Liver (tissue), 3 donors: ENCODE results near the gene SEPTIN8.

Experiments used
- CTCF ChIP-seq: fragments of 150-350 bp; IDR thresholded peaks from 2 replicates; pipeline ENCODE4 v1.5.1; 2017; ENCODE audit warnings: improper control_type of control experiment, low read depth, low read length; ENCODE audit not compliant: missing input control
- EGR1 ChIP-seq, 2 donors: IDR thresholded peaks; 2 replicates each; pipeline ENCODE4 v1.6.1; 2016 to 2018; ENCODE audit warnings: antibody characterized with exemption in 2 of 2, low read depth in 2 of 2
- GABPA ChIP-seq, 2 donors: IDR thresholded peaks in 1 of 2; conservative IDR thresholded peaks in 1 of 2; 2 replicates each; pipeline ENCODE4 v1.6.1; 2016; ENCODE audit warnings: antibody characterized with exemption in 2 of 2, mild to moderate bottlenecking in 1 of 2, moderate library complexity in 1 of 2
- HNF4G ChIP-seq: IDR thresholded peaks from 2 replicates; pipeline ENCODE4 v1.6.1; 2016; ENCODE audit warnings: antibody characterized with exemption
- RAD21 ChIP-seq, 2 donors: IDR thresholded peaks; 2 replicates each; pipeline ENCODE4 v1.6.1; 2016; ENCODE audit warnings: antibody characterized with exemption in 2 of 2, mild to moderate bottlenecking in 2 of 2
- REST ChIP-seq: IDR thresholded peaks from 2 replicates; pipeline ENCODE4 v1.6.1; 2016; ENCODE audit warnings: antibody characterized with exemption, mild to moderate bottlenecking
- RXRA ChIP-seq, 2 donors: IDR thresholded peaks; 2 replicates each; pipeline ENCODE4 v1.6.1; 2017 to 2018; ENCODE audit warnings: antibody characterized with exemption in 2 of 2, mild to moderate bottlenecking in 1 of 2
- SP1 ChIP-seq: IDR thresholded peaks from 2 replicates; pipeline ENCODE4 v1.6.1; 2018; ENCODE audit warnings: antibody characterized with exemption, mild to moderate bottlenecking
- TAF1 ChIP-seq: conservative IDR thresholded peaks from 2 replicates; pipeline ENCODE4 v1.6.1; 2016; ENCODE audit warnings: antibody characterized with exemption, mild to moderate bottlenecking
- donor health status: healthy.
- donor health status: healthy.

- TF ChIP-seq REST (no peak), SP1 (no peak), CTCF (no peak), HNF4G (no peak), GABPA (IDR thresholded peaks at IDR 0.05 in 1 of 2, conservative IDR thresholded peaks at IDR 0.05 in 1 of 2) (no peak), RXRA (IDR thresholded peaks at IDR 0.05) (no peak), TAF1 (no peak), EGR1 (IDR thresholded peaks at IDR 0.05; ENCODE audit: low read depth in 2 of 2) (no peak), RAD21 (IDR thresholded peaks at IDR 0.05) (no peak)
Observed at GRCh38 chr5:132759114-132760048, 17.7 kb downstream of the SEPTIN8 start.
